HG03135 (cell line): ENCODE measurements around the gene EOLA2.
"Not testable (repeated sequence)": the region's sequence is repeated elsewhere in the genome, so short reads cannot be mapped to it uniquely, and the experiment has no call there.

Experiments used
- ATAC-seq: cut with Tn5 transposase; IDR thresholded peaks from one replicate; pipeline ENCODE4 v1.9.1; 2021; ENCODE audit warnings: mild to moderate bottlenecking, moderate library complexity; ENCODE audit not compliant: unreplicated experiment

Gene EOLA2

DNA sequence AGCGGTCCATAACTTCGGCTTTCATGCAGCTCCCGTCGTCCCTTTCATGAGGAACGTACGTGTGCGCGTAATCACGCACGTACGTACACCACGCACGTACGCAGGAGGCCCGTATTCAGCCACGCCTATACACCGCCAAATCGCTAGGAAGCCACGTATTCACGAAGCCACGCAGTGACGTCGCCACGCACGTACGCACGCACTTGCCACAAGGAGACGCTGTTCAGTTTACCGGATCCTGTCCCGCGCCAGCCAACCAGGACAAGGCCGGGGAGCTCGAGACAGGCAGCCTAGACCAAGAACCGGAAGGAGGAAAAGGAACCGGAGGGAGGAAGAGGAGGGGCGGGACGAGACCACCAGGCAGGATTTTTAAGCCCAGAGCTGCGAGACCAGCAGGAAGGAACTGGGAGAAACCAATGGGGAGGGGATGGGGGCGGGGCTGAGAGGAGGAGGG is at the start of gene EOLA2:
Gene EOLA2 (minus strand): TSS at position 65 of the 454 bp plus-strand sequence. CDS start 4,617 bp downstream, outside the sequence.
- ATAC-seq = peak; percentile 68

DNA sequence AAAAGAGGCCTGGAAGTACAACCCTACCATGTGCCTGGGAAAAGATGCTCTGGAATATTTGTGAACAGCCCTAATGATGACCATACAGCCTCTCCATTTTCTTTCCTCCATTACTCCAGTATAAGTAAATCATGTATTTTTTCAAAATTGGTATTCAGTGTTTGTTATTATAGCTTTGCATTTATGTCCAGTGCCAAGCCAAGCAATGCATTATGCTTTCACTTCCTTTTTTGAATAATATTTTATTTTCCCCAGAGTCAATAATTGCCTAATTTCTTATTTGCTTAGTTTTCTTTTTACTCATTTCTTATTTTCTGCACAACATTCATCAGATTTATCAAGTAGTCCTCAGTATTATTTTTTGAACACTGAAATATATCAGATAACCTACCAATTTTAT is 49.3 kb upstream of the EOLA2 start:
- no peak for ATAC-seq

DNA sequence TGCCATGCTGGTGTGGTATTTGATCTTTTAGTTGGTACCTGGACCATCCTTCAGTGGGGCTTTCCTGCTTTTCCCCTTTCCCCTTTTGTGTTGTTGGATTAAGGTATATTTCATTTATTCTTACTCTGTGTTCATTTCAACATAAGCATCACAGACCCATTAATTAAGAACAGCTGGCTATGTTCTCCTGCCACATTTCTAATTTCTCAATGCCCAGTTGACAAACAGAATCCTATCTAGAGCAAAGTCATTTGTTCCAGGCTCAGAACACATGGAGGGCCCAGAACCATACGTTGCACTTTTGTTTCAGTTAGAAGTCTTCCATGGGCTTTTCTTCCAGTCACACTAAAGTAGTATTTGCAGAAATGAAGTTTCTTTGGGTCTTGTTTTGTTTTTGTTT is 46.1 kb upstream of the EOLA2 start:
- no peak for ATAC-seq

DNA sequence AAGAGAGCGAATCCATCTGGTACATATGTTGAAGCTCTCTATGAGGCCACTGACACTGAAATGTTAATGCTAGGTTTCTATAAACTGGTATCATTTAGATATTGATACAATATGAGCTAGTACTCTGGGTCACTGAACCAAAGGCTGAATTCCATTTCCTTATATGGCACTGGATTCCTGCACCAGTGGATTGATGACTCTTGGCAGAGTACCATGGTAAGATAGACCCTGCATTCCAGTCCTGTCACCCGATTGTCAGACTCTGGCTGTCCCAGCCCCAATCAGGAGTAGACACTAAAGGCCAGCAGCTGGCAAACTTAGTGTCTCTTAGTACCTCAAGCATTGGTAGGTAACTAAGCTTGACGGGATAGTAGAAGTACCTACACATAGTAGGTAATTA is 44.0 kb upstream of the EOLA2 start:
- no peak for ATAC-seq

DNA sequence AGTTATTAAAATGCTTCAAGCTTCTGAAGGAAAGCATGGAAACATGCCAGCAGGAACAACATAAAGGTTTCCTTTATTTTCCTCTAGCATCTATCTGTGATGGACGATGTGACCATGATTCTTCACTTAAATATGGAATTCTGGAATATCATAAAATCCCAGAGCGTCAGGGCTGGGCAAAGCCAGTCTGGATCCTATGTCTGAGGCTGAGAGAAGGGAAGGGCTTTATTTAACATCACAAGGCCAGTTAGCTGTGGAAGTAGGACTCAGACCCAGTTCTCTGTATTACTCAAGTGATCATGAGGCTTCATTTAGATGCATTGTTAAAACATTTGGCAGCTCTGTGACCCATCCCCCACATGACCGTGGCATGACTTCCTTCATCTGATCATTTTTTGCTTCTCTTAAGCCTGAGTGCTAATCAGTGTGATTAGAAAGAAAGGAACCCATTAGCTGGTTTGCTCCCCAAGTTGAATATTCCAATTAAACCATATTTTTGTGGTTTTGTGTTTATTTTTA is 40.9 kb upstream of the EOLA2 start:
- no peak for ATAC-seq

DNA sequence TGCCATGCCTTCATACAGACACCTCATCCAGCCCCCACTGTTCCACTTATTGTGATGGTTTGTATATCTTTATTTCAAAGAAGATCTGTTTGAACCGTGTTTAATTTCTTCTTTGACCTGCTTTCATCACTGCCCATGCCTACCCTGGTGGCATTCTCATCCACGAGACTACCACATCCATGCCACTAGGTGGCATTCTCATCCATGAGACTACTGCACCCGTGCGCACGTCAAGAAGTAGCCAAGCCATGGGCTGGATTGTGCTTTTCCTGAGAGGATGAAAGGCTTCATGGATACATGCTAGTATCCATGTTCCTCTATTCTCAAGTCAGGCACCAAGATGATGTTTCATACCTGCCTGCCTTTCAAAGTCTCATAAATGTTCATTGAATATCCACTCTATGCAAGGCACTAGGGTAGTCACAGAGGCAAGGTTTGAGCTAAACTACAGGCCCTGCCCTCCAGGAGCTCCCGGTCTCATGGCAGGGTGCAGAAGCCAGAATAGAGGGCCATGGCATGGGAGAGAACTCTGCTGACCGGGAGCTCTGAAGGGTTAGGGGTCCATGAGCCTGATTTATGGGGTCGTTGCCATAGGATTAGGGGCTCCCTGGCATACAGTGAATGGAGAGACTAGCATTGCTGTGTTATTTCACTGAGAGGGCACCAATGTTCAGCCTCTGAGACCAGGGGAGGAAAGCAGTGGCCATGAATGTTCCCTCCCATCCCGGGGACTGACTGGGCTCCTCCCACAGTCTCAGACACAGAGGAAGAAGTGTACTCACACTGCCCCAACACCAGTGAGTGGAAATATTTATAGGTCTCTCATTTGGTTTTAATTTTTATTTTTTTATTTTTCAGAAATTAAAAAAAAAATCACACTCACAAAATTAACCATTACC is 24.8 kb upstream of the EOLA2 start:
- peak; percentile 85 for ATAC-seq

DNA sequence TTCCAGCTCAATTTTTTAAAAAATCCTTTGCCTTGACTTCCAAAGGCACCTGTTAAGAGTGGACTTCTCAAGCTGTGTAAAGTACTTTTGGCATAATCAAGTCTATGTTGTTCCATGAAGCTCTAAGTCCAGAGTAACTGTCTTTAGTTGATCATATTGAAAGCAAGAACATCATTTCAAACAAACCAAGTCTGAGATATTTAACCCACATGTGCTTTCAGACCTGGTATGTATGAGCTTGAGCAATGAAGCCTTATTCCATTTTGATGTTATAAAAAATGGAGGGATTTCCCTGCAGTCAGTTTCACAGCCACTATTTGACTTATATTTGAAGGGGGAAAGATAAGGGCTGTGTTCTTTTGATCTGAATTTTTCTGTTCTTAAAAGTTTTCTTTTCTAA is 23.7 kb upstream of the EOLA2 start:
- ATAC-seq = no peak

DNA sequence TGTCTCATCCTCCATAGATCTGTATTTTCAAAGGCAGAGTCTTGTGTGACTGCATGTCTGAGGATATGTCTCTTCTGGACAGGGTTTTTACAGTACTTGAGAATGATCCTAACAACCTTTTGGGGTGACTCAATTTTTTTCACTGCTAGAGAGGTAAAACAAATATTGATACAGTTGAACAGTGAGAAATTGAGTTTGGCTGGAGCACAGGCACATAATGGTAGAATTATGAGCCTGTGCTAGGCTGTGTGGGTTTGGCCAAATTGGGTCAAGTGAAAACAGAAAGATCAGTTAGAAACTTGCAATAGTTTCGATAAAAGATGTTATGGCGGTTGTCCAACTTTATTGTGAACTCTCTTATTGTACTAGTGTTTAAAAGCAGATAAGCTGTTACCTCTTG is 23.3 kb upstream of the EOLA2 start:
- ATAC-seq = no peak

DNA sequence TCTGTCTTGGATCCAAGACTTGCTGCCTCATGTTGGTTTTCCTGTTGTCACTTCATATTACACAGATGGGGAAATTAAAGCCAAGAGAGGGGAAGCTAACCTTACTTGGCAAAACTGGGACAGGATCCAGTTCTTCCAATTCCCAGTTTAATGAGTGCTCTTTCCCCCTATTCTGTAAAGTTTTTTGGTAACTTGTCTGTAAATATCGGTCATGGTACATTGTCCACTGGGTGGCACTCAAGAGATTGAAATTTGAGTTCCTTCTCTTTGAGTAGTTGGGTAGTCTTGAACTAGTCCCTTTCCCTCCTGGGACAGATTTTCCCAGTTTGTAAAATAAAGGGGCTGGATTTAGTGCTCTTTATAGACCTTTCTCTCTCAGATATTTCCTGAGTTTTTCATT is 12.4 kb upstream of the EOLA2 start:
- ATAC-seq = no peak

DNA sequence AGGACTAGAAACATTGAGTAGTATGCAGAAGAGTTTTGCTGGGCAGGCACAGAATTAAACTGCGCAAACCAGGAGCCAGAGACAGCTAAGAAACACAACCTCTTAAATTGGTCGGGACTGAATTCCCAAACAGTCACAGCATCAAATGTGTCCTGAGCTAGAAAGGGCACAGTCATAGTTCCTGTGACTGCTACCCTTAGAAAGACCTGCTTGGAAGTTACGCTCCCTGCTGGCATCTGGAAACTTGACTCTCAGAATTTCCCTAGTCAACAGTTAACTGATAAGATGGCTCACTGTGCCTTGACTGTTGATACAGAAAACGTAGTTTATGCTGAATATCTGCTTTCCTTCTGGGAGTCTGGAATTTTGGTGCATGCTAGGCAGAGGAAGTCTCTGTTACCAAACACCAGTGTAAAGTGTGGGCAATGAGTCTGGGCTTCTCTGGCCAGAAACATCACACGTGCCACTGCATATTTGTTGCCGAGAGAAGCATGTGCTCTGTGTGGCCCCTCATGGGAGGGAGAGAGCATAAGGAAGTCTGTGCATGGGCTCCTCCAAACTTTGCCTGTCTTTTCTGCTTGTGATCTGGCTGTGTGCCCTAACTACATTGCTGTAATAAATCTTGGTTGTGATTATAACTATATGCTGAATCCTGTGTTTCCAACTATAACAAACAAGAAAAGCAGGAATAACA is 11.6 kb upstream of the EOLA2 start:
- no peak for ATAC-seq

DNA sequence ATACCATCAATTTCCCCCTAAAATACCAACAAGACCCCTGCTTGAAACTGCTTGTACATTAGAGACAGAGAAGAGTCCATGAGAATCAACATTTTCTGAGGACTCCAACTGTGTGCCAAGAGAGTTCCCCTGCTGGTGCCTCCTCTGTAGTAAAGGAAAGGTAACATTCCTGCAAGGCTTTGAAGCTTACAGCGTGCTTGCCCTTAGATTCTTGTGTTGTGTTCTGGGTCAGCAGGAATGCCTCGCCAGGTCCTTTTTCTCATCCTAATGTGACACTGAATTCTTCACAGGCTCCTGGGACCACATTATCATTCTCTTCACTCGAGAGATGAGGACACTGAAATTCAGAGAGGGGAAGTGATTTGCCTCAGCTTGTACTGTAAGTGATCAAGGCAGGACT is 9.7 kb upstream of the EOLA2 start:
- no peak for ATAC-seq

DNA sequence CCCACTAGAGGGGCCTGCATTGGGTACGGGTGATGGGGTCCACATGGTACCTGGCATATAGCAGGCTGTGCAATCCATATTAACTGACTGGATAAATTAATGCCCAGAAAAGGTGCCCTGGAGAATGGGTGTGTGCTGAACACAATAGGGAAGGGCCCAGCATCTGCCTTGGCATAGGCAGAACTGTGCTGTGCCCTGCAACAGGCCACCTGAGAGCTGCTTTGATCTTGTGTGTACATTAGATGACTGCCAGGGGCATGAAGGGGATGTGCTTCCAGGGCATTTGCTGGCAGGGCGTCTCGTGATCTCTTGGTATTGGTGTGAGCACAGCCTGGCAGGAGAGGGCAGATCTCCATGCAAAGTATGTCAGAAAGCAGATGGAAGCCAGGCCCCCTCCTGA is 8.6 kb upstream of the EOLA2 start:
- ATAC-seq = not testable (repeated sequence)

DNA sequence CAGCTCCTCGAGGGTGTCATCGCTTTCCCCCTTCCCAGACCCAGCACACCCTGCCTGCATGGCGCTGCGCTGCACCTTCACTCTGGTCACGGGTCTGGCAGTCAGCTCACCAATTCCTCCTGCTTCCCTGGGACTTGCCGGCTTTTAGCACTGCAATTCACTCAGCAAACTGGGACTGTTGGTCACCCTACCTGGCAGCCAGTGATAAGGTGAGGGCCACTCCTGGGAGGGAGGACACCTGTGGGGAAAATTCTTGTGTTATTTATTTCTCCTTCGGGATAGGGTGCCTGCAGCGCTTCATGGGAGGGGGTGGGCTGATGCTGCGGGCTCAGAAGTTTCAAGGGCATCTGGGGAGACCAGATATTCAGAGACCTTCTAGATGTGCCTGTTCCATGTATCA is 7.5 kb upstream of the EOLA2 start:
- not testable (repeated sequence) for ATAC-seq

DNA sequence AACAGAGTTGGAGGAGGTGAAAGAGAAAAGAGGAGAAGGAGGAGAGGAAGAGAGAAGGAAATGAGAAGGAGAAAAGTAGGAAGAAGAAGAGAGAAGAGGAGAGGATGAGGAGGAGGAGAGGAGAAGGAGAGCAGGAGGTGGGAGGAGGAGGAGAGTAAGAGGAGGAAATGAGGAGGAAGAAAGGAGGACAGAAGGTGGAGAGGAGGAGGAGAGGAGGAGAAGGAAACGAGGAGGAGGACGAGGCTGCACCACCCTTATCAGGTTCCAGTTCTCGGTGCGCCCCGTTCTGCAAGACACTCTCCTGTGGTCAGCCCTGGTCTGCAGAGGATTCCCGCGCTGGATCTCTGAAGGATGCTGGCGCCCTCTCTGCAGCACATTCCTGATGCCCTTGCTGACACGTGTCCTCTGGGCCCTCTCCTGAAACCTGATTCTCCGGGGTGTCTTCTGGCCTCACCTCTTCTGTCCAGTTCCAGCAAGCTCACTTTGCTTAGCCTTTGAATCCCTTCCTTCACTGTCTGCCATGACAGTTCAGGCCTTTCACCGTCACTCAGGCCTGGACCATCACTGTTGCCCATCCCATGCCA is 6.9 kb upstream of the EOLA2 start:
- ATAC-seq = not testable (repeated sequence)

DNA sequence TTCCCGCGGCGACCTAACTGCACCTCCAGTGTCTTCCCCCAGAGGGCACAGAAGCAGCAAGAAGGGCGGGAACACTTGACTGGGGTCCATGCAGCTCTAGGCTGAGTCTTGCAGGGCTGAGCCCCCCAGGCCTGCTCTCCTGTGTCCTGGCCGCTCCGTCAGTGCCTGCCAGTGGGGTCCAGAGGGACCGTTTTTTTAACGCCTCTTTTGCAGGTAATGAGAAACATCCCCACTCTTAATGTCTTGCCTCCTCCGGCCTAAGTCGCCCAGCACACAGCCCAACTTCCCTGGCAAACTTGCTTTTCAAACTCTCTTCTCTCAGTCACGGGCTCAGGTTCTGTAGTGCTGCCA is 2.4 kb upstream of the EOLA2 start:
- ATAC-seq = not testable (repeated sequence)

DNA sequence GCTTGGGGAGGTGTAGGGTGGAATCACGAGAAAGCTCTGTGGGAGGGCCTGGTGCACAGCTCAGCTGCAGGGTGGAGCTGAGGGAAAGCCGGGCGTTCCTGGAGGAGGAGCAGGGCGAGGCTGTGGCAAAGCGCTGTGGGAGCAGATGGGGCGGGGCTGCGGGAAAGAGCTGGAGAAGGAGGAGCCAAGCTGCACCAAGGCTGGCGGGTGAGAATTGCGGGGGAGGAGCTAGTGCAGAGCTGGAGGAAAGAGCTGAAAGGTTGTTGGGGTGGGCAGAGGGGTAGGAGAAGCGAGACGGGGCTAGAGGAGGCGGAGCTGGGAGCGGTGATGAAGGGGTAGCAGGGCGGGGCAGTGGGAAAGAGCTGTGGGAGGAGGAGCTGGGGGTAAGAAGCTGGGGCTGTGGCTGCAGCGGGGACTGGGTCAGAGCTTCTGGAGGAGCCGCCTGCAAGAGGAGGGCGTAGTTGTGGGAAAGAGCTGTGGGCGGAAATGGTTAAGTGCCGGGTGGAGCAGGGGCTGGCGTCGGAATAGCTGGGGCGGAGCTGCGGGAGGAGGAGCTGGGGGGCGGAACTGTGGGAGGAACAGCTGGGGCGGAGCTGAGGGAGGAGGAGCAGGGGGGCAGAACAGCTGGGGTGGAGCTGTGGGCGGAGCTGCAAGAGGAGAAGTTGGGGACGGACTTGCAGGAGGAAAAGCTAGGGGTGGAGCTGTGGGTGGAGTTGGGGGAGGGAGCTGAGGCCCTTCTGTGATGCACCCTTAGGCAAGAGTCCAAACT is 1.8 kb upstream of the EOLA2 start:
- peak; percentile 43 for ATAC-seq

DNA sequence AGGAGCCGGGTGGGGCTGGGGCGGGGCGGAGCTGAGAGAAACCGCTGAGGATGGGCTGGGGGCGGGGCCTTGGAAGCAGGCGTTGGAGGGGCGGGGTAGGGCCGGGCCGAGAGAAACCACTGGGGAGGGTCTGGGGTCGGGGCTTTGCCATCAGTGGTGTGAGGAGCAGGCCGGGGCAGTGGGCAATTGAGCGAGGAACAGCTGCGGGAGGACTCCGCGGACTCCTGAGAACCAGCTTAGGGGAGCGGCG is 1.3 kb upstream of the EOLA2 start:
- ATAC-seq = no peak

DNA sequence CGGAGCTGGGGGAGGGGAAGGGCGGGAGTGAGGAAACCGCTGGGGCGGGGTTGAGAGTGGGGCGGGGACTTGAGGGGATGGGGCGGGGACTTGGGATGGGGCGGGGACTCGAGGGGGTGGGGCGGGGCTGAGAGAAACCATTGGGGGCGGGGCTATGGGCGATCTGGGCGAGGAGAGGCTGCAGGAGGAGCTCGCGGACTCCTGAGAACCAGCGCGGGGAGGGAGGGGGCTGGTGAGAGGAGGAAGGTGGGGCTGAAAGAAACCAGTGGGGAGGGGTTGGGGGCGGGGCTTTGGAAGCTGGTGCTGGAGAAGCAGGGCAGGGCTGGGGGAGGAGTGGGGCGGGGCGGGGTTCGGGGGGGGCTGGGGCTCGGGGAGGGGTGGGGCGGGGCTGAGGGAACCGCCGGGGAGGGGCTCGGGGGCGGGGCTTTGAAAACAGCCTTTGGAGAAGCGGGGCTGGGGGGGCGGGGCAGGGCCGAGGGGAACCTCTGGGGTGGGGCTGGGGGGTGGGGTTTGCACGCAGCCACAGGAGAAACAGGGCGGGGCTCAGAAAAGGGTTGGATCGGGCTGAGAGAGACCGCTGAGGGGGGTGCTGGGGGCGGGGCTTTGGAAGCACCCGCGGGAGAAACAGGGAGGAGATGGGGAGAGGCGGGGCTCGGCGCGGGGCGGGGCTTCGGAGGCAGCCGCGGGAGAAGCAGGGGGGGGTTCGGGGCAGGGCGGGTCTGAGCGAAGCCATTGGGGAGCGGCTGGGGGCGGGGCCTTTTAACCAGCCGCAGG is 777 bp upstream of the EOLA2 start:
- no peak for ATAC-seq

DNA sequence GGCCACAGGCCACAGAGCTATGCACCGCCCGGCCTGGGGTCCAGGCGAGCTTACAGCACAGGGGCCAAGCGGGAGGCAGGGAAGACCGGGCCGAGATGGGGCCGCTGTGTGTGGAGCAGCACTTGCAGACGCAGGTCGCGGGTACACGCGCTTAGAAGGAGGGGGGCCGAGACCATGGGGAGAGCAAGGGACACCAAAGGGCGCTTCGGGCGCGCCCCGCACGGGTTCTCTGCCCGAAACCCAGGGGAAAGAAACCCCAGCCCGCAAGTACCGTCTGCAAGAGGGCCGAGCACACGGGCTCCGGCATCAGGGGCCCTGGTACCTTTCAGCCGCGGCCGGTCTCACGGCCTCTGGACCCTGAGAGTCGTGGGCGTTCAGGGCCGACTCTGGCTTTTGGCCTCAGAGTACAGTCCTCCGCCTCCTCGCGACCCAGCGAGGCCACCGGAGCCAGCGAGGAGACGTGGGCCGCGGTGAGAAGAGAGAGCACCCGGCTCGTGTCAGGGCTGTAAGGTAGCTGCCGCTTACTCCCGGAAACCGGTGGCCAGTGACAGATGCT is 342 bp downstream of the EOLA2 start:
- no peak for ATAC-seq

DNA sequence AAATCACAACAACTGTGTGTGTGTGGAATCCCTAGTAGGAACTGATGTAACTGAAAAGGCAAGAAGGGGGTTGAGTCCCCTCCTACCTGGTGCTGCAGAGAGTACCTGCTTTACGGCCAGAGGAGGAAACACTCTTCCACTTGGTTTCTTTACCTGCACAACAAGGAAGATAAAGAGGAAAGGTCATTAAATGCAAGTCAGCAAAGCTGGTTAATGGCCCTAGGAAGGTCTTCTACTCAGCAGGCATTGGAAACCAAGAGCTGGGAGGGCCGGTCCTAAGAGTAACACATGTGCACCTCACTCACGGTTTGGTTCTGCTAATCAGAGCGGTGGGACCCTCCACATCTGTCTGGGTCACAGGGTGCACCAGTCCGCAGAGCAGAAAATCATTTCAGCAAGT is 963 bp downstream of the EOLA2 start:
- ATAC-seq = not testable (repeated sequence)
